ENCODE measurements around the gene TRPV3.

DNA sequence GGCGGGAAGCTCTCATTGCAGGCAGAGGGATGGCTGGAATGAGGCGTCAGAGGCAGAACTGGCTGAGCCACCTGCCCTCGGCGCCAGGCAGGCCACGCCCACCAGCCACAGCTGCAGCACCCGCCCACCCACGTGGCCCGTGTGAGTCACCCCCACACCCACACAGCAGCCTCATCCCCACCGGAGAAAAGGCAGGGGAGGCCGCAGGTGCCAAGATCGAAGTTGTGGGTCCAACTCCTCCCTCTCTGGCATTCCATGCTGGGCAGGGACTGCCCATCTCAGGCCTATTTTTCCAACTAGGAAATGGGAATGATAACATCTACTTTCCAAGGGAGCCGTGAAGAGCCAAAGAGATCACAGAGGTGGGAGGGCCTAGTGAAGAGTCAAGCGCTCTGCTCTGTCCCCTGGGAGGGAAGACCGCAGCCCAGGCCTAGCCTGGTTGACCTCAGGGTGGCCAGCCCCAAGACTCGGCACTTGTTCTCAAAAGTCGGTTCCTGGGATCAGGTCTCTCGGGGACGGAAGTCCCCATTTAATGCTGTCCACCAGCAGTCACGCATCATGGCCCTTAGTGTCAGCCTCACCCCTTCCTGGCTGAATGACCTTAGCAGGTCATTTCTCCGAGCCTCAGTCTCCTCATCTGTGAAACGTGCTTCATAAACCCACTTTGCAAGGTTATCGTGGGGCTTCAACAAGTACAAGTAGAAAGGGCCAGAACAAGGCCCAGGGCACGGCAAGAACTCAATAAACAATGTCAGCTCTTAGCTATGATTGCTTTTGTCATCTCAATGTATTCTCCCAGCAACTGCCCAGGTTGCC, at the start of gene TRPV3:
- TF ChIP-seq E2F4 (CRISPR knock-in tag; IDR thresholded peaks at IDR 0.05; ENCODE audit: borderline replicate concordance, low read depth) (no peak), ZBTB21 (CRISPR knock-in tag; IDR thresholded peaks at IDR 0.05; ENCODE audit: borderline replicate concordance) (no peak), CTCF (IDR thresholded peaks at IDR 0.05) (no peak), USF2 (CRISPR knock-in tag; IDR thresholded peaks at IDR 0.05) (no peak), NR1H2 (CRISPR knock-in tag; IDR thresholded peaks at IDR 0.05) (no peak)
- TF ChIP-seq, protein P1, sequence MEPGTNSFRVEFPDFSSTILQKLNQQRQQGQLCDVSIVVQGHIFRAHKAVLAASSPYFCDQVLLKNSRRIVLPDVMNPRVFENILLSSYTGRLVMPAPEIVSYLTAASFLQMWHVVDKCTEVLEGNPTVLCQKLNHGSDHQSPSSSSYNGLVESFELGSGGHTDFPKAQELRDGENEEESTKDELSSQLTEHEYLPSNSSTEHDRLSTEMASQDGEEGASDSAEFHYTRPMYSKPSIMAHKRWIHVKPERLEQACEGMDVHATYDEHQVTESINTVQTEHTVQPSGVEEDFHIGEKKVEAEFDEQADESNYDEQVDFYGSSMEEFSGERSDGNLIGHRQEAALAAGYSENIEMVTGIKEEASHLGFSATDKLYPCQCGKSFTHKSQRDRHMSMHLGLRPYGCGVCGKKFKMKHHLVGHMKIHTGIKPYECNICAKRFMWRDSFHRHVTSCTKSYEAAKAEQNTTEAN (CRISPR knock-in tag; IDR thresholded peaks at IDR 0.05) = no peak
